ENCODE results near the gene TPM3.
"Not testable (repeated sequence)": the region's sequence is repeated elsewhere in the genome, so short reads cannot be mapped to it uniquely, and the experiment has no call there.

TPM3 gene

DNA sequence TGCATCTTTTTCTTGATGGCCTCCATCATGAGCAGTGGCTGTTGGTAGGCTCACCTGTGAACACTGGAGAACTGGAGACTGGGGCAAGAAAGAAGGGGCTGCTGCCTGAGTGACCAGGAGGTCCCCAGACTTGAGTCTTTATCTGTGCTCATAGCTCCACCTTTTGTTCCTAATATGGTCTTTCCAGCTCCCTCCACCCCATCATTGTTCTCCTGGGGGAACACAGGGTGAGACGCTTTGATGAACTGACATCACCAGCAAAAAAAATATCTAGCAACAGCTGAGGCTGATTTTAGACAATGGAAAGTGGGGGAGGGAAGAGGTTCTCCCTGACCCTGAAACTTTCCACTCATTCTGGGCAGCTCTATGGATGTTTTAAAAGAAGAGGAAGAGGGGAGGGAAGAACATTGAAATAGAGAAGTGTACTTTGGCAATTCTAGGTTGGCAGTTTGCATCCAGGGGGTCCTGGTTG, at the start of gene TPM3:
TSS of gene TPM3 (minus strand) at position 111 of the 472 bp plus-strand sequence. CDS start at position 29, 82 bp downstream.
- in situ Hi-C loops (cut with HindIII; ENCODE audit: low sequenced_read_pairs): no loop called here

DNA sequence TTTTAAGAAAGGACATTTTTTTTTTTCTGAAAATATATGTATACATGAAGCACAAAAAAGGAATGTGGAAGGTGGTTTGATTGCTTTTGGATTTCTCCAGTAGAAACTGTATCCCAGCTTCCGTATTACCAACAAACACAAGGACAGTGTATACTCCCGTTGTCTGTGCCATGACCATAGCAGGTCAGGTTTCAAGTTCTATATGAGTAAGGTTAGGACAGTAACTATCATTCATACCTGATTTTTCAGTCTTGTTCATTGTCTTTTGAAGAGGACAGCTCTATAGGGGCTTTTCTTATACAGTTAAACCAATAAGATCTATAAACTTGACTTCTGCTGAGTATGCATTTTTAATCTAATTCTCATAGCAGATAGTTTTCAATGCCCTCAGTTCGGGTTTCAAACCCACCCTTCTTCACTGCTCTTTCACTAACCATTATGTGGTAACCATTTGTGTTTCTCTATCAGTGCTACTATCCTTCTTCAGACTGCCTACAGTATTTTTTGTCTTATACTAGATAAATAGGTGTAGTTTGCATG, 48.5 kb upstream of the TPM3 start:
- in situ Hi-C loops (cut with HindIII; ENCODE audit: low sequenced_read_pairs): no loop called here

DNA sequence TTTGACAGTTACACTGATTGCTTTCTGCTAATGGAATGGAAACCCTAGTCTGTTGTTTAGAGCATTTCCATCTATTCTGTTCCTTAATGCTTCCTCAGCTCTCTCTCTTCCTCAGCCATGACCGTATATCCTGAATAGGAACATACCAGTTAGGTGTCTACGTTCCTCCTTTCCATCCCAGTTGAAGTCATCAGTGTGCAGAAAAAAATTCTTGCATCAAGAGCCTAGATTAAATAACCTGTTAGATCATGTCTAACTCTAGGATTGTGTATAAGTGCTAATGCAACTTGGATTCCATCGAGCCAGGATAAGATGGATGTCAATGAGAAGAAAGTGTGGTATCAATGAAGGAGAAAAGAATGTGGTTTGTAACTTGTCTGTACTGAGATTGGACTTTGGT, 47.6 kb upstream of the TPM3 start:
- in situ Hi-C loops (cut with HindIII; ENCODE audit: low sequenced_read_pairs): no loop called here

DNA sequence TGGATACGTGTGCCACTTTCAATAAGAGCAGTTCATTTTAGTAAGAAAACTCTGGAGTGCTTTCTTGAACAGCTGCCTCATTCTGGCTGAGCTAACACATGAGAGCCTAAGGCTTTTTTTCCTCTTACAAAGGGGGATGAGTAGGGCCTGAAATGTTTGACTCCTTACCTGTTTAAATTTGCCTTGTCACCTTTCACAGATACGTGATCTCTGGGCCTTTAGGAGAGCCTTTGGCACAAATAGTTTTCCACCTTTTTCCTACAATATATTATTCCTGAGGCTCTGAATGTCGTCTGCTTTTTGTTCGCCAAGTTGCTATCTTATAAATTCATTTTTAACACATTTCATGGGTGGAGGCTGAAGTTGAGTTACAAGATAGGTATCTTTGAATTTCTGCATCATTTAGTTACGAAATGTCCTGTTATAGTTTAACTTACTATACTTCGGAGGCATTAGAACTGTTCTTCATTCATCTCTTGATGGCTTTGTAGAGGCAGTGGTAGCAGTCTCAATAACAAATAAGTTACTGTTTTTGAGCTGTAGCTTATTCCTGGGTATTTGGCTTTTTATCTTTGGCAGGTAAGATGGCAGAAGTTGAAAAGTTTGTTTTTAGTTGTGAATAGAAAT, 46.1 kb upstream of the TPM3 start:
- in situ Hi-C loops (cut with HindIII; ENCODE audit: low sequenced_read_pairs): no loop called here

DNA sequence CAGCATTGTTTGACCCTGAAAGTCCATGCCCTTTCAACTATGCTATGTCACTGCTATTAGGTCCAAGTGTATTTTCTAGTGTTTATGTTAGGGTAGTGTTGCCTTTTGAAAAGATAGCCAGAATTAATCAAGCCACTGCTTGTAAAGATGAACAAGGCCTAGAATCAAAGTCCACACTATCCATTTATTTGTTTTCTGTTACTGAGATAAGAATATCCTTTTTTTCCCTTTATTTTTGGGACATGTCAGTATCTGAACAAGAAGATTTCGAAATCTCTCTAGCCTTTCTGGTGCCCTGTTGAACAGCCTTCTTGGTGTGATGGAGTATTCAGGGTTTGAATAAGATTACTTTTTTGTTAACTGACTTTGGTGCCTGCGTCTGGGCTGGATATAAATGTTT, 45.5 kb upstream of the TPM3 start:
- in situ Hi-C loops (cut with HindIII; ENCODE audit: low sequenced_read_pairs): no loop called here

DNA sequence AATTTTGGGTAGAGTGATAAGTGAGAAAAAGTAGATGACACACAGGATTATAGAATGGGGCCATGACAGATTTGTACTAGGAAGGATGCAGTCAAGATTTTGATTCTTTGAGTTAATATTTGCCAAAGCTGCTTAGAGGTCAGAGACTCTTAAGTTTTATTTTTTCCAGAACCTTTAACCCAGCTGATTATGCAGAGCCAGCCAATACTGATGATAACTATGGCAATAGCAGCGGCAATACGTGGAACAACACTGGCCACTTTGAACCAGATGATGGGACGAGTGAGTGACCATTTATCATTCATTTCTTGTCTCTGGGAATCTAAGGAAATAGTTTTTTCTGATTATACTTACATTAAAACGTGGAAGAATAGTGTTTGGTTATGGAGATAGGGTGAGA, 45.0 kb upstream of the TPM3 start:
- in situ Hi-C loops (cut with HindIII; ENCODE audit: low sequenced_read_pairs): no loop called here

DNA sequence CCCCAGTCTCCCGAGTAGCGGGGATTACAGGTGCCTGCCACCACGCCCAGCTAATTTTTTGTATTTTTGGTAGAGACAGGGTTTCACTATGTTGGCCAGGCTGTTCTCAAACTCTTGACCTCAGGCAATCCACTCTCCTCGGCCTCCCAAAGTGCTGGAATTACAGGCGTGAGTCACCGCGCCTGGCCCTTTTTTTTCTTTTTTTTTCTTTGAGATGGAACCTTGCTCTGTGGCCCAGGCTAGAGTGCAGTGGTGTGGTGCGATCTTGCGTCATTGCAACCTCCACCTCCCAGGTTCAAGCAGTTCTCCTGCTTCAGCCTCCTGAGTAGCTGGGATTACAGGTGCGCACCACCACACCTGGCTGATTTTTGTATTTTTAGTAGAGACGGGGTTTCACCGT, 41.2 kb upstream of the TPM3 start:
- in situ Hi-C loops (cut with HindIII; ENCODE audit: low sequenced_read_pairs): not testable (repeated sequence)

DNA sequence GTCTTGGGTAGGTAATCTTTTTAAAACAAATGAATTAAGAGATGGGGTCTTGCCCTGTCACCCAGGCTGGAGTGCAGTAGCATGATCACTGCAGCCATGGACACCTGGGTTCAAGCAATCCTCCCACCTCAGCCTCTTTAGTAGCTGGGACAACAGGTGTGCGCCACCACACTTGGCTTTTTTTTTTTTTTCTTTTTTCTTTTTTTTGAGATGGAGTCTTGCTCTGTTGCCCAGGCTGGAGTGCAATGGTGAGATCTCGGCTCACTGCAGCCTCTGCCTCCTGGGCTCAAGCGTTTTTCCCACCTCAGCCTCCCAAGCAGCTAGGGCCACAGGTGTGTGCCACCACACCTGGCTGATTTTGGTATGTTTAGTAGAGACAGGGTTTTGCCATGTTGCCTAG, 39.2 kb upstream of the TPM3 start:
- in situ Hi-C loops (cut with HindIII; ENCODE audit: low sequenced_read_pairs): not testable (repeated sequence)

DNA sequence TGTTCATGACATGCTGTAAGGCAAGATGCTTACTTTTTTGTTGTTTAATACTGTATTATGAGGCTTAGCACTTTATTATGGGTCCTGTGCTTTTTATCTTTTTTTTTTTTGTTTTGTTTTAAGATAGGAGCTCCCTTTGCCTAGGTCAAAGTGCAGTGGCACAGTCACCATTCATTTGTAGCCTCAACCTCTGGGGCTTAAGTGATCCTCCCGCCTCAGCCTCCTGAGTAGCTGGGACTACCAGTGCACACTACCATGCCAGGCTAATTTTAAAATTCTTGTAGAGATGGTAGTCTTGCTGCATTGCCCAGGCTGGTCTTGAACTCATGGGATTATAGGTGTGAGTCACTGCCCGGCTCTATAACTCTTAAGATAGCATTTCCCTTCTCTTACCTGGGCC, 33.5 kb upstream of the TPM3 start:
- in situ Hi-C loops (cut with HindIII; ENCODE audit: low sequenced_read_pairs): no loop called here

DNA sequence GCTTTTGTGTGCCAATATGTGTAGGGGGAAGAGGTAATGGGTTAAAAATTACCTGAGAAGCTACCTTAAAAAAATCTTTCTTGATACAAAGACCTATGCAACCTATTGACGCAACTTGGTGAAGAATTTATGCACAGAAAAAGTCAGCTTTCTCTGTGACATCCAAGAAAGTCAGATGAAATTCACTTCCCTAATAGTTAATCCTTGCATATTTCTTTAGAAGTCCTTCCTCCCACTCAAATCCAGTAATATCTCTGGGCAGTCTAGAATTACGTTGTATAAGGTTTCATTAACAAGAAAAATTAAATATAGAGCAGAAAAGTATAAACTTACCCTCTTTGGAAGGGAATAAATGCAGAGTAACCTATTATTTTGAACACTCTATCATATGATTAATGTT, 31.7 kb upstream of the TPM3 start:
- in situ Hi-C loops (cut with HindIII; ENCODE audit: low sequenced_read_pairs): no loop called here

DNA sequence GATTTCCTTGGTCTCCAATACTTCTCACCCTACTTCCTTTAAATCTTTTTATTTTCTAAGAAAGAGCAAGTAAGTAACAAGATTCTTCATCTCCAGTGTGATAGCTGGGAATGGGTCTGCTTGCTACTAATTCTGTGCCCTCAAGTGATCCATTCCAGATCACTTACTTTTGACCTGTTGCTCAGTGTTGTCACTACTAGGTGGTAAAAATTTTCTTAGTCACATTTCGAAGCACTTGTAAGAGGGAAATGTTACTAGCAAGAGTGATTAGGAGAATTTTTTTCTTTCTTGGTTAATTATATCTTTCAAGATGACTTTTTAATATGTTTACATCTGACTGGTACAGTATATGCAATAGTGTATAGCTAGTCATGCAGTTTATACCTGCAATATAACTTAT, 31.0 kb upstream of the TPM3 start:
- in situ Hi-C loops (cut with HindIII; ENCODE audit: low sequenced_read_pairs): no loop called here

DNA sequence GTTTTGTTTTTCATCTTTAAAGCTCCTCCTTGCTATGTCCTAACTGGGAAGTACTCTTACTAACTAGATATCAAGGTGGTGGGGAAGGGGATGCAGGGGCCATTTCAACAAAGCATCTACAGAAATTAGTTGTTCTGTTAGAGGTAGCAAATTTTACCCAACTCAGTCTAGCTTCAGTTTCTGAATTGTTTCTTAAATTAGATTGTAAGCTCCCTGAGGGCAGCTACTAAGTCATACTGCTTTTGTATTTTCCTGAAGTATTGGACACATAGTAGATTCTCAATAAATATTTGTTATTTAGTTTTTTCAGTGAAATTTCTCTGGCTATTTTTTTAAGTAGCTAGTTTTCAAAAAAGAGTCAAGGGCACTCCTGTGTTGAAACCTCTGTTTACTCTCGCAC, 30.6 kb upstream of the TPM3 start:
- in situ Hi-C loops (cut with HindIII; ENCODE audit: low sequenced_read_pairs): no loop called here

DNA sequence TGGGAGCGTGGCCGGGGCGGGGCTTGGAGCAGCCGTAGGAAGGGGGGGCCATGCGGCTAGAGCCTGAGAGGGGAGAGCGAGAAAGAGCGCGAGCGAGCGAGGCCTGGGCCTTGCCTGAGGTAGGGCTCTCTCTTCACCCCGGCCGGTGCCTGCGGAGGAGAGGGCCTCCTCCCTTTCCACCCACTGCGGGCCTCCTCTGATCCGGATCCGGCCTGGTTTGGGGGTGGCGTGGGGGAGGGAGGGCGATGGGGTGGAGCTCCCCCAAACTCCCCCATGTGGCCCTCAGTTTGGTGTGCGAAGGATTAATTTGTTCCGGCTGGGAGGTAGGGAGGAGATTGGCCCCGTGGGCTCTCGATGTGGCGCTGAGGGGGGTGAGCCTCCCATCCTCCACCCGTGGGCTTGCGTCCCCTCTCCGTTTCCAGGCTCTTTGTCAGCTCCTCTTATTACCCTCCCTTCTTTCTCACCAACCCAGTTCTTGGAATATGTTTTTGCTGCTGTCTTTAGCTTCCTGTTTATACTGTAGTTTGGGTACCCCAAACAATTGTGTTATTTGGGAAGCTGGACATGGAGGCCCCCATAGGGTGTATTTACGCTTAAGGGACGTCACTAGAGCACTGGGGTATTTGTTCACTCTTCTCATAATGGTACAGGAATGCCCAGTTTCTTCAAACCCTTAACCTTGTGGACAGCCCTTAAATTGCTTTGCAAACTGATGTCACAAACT, 29.5 kb upstream of the TPM3 start:
- in situ Hi-C loops (cut with HindIII; ENCODE audit: low sequenced_read_pairs): no loop called here

DNA sequence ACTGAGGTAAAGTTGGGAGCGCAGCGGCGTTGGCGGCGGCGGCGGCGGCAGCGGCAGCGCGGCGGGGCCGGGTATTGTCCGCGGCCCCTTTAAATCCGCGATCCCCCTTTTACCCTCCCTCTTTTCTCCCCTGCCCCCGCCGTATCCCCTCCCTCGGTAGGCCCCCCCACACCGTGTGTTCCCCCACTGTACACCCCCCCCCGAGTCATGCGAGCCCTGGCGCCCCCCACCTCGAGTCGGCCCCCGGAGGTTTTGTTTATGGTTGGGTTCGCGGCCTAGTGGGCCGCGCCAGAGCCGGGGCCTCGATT, 29.0 kb upstream of the TPM3 start:
- in situ Hi-C loops (cut with HindIII; ENCODE audit: low sequenced_read_pairs): no loop called here

DNA sequence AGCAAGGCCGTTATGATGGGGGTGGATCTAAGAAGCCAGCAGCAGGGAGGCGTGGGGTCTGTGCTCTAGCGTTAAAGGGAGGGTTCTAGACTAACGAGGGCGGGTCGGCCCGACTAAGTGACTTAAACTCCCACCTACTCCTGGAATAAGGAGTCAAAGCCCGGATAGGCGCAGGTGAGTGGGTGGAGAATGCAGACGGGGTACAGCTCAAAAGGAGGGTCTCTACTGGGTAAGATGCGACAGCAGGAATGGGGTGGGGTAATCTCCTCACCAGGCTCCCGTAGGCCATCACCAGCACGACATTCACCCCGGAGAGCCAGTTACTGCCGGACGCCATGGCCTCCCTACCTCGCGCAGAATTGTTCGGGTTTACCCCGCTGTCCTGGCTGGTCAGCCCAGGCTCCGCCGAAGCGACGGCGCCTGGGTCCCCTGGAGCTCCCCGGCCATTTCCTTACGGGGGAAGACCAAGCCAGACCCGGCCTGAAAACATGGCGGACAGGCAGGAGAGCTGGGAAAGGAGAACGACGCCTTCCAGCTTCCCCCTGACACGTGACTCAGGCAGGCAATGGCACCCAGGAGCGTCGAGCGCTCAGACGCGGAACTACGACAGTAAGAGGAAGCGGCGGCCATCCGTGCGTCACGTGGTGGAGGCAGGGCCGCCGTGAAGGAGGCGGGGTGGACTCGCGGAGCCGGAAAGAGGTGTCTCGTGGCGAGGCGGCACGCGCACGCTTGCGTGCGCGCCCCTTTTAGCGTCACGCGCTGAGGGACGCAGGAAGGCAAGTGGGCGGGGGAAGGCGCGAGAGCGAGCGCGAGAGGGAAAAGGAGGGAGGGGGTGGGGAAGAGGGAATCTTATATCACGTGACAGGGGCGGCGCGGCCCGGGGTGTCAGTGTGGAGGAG, 28.4 kb upstream of the TPM3 start, which contains the start of gene UBAP2L:
TSS of gene UBAP2L (plus strand) at position 885 of the 899 bp plus-strand sequence. CDS start 4,169 bp downstream, outside the sequence.
- in situ Hi-C loops (cut with HindIII; ENCODE audit: low sequenced_read_pairs): no loop called here

DNA sequence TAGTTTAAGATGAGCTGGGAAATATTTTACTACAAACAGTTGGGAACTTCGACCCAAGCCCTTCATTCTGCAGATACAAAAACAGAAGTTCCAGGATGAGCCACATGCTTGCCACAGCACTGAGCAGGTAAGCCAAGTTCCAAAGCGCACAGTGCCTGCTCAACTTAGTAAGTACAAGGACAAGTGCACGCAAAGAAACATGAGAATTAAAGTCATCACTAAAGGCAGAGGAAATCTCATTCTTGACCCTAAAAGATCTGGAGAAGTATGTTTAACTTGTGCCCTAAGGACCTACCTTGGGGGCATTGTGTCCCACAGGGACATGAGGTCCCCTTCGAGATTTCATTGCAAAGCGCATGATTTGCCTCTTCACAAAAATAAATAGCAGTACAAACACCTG, 27.6 kb upstream of the TPM3 start:
- in situ Hi-C loops (cut with HindIII; ENCODE audit: low sequenced_read_pairs): no loop called here

DNA sequence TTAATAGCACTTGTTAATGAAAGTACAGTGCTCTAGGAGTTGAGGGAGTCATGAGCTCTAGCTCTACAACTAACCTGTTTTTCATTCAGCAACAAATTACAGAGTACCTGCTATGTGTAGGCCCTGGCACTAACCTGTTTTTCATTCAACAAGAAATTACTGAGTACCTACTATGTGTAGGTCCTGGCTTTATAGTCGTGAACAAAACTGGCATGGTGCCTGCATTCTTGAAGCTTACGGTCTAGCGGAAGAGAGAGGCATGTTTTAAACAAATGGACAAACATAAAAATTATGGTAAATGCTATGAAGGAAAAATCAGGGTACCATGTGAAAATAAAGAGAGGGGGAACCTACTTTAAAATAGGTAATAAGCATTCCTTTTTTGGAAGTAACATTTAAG, 26.6 kb upstream of the TPM3 start:
- in situ Hi-C loops (cut with HindIII; ENCODE audit: low sequenced_read_pairs): no loop called here

DNA sequence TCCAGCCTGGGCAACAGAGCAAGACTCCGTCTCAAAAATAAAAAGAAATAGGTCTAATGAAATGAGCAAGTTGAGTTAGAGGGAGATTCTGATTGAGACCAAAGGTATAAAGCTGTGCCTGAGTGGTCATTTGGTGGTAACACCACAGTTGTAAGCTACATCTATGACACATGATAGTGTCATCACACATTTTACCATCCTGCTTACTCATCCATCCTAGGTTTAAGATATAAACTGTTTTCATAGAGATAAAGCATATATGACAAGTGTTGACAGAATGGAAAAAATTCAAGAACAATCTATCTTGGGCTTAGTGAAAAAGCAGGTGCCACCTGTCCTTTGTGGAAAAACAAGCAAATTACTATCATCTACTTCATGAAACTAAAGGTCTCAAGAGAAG, 21.4 kb upstream of the TPM3 start:
- in situ Hi-C loops (cut with HindIII; ENCODE audit: low sequenced_read_pairs): no loop called here

DNA sequence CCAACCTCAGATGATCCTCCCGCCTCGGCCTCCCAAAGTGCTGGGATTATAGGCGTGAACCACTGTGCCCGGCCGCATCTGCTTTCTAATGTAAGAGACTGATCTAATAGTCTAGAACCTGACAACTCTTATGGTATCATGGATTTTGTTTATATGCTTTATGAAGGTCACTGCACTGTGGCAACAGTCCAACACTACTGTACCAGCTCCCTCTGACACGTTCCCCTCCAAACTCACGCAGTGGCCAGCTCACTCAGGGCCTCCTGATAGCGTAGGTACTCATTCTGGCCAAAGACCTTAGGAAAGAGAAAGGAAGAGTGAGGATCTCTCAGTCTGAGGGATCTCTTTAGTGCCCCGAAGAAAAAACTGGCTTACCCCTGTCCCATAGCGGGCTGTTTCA, 20.2 kb upstream of the TPM3 start:
- in situ Hi-C loops (cut with HindIII; ENCODE audit: low sequenced_read_pairs): no loop called here

DNA sequence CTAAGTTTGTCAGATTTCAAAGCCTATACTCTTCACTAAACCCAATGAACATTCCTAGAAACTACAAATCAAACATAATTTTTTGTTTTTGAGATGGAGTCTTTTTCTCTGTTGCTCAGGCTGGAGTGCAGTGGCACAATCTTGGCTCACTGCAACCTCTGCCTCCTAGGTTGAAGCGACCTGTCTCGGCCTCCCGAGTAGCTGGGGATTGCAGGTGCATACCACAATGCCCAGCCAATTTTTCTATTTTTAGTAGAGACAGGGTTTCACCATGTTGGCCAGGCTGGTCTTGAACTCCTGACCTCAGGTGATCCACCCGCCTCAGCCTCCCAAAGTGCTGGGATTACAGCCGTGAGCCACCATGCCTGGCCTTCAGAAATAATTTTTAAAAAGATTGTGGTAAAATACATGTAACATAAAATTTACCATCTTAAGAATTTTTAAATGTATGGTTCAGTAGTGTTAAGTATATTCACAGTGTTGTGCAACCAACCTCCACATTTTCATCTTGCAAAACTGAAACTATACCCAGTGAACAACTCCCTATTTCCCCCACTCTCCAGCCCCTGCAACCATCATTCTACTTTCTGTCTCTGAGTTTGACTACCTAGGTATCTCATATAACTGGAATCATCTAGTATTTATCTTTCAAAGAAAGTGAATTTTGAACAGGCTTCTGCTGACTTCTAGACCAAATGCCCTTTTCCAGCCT, 16.9 kb upstream of the TPM3 start:
- in situ Hi-C loops (cut with HindIII; ENCODE audit: low sequenced_read_pairs): no loop called here

DNA sequence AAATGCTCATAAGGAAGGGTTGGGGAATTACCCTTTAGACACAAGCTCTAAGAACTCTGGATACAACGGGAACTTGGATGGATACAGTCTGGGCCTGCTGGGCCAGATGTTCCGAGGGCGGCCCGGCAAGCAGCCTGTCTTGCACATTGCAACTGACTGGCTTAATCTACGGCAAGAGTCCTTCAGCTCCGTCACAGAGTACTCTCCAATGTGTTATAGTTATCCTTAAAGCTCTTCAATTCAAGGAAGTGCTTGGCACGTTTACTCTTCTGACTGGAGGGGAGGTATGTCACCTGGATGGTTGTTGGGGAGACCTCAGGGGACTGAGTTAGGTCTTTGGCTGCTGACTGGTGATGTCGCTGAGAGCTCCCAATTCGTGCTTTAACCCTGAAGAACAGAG, 15.4 kb upstream of the TPM3 start:
- in situ Hi-C loops (cut with HindIII; ENCODE audit: low sequenced_read_pairs): no loop called here

All from endothelial cell of hepatic sinusoid (primary cell).